ENCODE measurements around the gene BFSP1.

The BFSP1 gene

DNA sequence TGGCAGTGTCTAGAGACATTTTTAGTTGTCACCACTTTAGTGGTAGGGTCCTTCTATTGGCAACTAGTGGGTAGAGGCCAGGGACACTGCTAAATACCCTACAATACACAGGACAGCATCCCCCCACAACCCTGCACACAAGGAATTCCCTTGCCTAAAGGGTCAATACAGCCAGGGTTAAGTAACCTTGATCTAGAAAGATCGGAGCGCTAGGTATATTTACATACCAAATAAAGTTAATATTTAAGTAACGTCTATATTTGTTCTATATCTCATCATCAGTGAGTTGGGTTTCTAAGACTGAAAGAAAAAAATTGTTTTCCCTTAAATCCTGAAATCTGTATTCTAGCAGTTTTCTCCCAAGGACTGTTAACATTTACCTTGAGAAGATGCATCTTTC lies 16.1 kb downstream of the BFSP1 start:
- no peaks in the 10 kb centered on the region for H3K79me2 ChIP-seq (ENCODE audit: control insufficient read depth, insufficient read depth, low read length, poor library complexity)
- H2AFZ ChIP-seq (ENCODE audit: insufficient read depth, low read length, poor library complexity): no peak overlapping the region
- H4K8ac ChIP-seq (ENCODE audit: low read depth, low read length): no peak overlapping the region
- no peak overlapping the region for H3K9ac ChIP-seq (ENCODE audit: low read length)
- H2BK12ac ChIP-seq (ENCODE audit: low read length): no peak overlapping the region
- no peak overlapping the region for H3K4ac ChIP-seq (ENCODE audit: low read depth, low read length)
- H4K91ac ChIP-seq (ENCODE audit: low read depth, low read length): no peak overlapping the region
- no peak overlapping the region for H3K18ac ChIP-seq (ENCODE audit: low read length)
- H3K14ac ChIP-seq (ENCODE audit: low read length): no peak overlapping the region
- no peaks in the 10 kb centered on the region for H3K27me3 ChIP-seq (ENCODE audit: insufficient read depth, low read length)
- no peak overlapping the region for H2BK120ac ChIP-seq (ENCODE audit: insufficient read depth, low read length, poor library complexity)
- no peak for DNase-seq
- no peak overlapping the region for H3K4me2 ChIP-seq (ENCODE audit: low read length)
- H3K9me3 ChIP-seq (ENCODE audit: insufficient read depth, low read depth, low read length): no peaks in the 10 kb centered on the region
- H3K4me1 ChIP-seq (ENCODE audit: control insufficient read depth in 1 of 2, insufficient read depth in 2 of 2, low read length in 2 of 2): no peaks in the 10 kb centered on the region
- H2AK5ac ChIP-seq (ENCODE audit: low read length): no peak overlapping the region
- H2BK5ac ChIP-seq (ENCODE audit: low read depth, low read length, poor library complexity): no peak overlapping the region
- H3K23ac ChIP-seq (ENCODE audit: low read length): no peak overlapping the region
- no peak overlapping the region for H3K4me3 ChIP-seq (ENCODE audit: low read depth, low read length)
- peaks cover 2% of the 10 kb centered on the region for H3K79me1 ChIP-seq (ENCODE audit: low read length)
- no peak overlapping the region for H3K27ac ChIP-seq (ENCODE audit: low read depth, low read length)
- H4K12ac ChIP-seq (ENCODE audit: low read depth, low read length): no peak overlapping the region
- H3K36me3 ChIP-seq (ENCODE audit: control insufficient read depth in 1 of 2, insufficient read depth in 2 of 2, low read length in 2 of 2): no peaks in the 10 kb centered on the region
- no CpG with 5 or more reads among the region's 3 CpGs for WGBS (ENCODE audit: extremely low coverage, insufficient coverage, insufficient read length)

DNA sequence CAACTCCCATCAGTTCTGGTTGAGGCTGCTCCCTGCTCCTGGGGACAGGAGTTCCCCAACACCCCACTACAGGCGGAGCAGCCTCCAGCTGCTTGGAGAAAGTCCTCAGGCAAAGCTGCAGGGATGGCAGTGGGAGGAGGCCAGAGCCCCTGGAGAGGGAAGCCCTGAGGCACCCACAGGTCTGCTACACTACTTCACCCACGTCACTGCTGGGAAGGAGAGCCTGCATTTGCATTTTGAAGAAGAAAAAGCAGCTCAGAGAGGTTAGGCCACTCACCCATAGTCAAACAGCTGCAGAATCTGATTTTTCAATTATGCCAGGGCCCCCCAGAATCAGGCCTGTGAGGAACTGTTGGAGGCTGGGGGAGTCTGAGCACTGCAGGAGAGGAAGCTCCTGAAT lies 17.2 kb downstream of the BFSP1 start:
- H3K9me3 ChIP-seq (ENCODE audit: insufficient read depth, low read depth, low read length): no peaks in the 10 kb centered on the region
- H3K27me3 ChIP-seq (ENCODE audit: insufficient read depth, low read length): no peaks in the 10 kb centered on the region
- no peak overlapping the region for H3K23ac ChIP-seq (ENCODE audit: low read length)
- no peak overlapping the region for H2BK5ac ChIP-seq (ENCODE audit: low read depth, low read length, poor library complexity)
- no peak overlapping the region for H3K4me2 ChIP-seq (ENCODE audit: low read length)
- peak; percentile 45 to 62 for DNase-seq
- no peak overlapping the region for H2BK12ac ChIP-seq (ENCODE audit: low read length)
- WGBS (ENCODE audit: extremely low coverage, insufficient coverage, insufficient read length): no CpG with 5 or more reads among the region's 2 CpGs
- H2AK5ac ChIP-seq (ENCODE audit: low read length): no peak overlapping the region
- no peak overlapping the region for H4K91ac ChIP-seq (ENCODE audit: low read depth, low read length)
- no peak overlapping the region for H3K4ac ChIP-seq (ENCODE audit: low read depth, low read length)
- no peak overlapping the region for H4K8ac ChIP-seq (ENCODE audit: low read depth, low read length)
- H3K36me3 ChIP-seq (ENCODE audit: control insufficient read depth in 1 of 2, insufficient read depth in 2 of 2, low read length in 2 of 2): no peaks in the 10 kb centered on the region
- H3K14ac ChIP-seq (ENCODE audit: low read length): no peak overlapping the region
- no peak overlapping the region for H3K9ac ChIP-seq (ENCODE audit: low read length)
- no peaks in the 10 kb centered on the region for H3K79me2 ChIP-seq (ENCODE audit: control insufficient read depth, insufficient read depth, low read length, poor library complexity)
- H2BK120ac ChIP-seq (ENCODE audit: insufficient read depth, low read length, poor library complexity): no peak overlapping the region
- no peak overlapping the region for H2AFZ ChIP-seq (ENCODE audit: insufficient read depth, low read length, poor library complexity)
- no peak overlapping the region for H4K12ac ChIP-seq (ENCODE audit: low read depth, low read length)
- H3K79me1 ChIP-seq (ENCODE audit: low read length): peaks cover 2% of the 10 kb centered on the region
- H3K4me1 ChIP-seq (ENCODE audit: control insufficient read depth in 1 of 2, insufficient read depth in 2 of 2, low read length in 2 of 2): no peaks in the 10 kb centered on the region
- H3K18ac ChIP-seq (ENCODE audit: low read length): no peak overlapping the region
- H3K27ac ChIP-seq (ENCODE audit: low read depth, low read length): no peak overlapping the region
- H3K4me3 ChIP-seq (ENCODE audit: low read depth, low read length): no peak overlapping the region

DNA sequence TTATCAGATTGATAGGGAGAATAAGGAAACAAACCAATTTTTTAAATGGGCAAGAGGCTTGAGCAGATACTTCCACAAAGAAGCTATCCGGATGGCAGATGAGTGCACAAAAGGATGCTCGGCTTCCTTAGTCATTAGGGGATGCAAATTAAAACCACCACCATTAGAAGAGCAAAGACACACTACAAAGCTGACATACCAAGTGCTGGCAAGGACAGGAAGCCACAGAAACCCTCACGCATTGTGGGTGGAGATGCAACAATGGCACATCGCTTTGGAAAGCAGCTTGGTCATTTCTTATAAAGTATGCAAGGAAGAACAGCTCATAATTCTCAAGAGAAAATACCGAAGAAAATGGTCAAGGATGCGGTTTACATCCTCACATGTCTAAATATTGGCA lies 19.8 kb downstream of the BFSP1 start:
- no CpG with 5 or more reads among the region's 6 CpGs for WGBS (ENCODE audit: extremely low coverage, insufficient coverage, insufficient read length)

DNA sequence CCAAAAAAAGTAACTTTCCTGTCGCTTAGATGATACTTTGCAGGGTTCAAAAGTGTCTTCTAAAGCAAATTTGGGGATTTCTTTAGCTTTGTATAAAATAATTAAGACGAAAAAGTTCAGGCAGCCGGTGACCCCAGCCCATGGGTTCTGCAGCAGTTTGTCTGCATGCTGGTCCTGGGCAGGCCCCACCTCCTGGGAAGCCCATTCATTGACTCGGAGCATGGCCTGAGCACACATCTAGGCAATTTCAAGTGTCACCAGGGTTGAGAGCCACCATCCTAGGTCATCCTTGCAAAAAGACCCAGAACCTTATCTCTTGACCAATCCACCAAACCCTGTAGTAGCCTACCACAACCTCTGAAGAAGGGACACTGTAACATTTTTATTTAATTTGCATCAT lies 20.6 kb downstream of the BFSP1 start:
- peaks cover 2% of the 10 kb centered on the region for H3K79me1 ChIP-seq (ENCODE audit: low read length)
- no peak overlapping the region for H2AFZ ChIP-seq (ENCODE audit: insufficient read depth, low read length, poor library complexity)
- H3K14ac ChIP-seq (ENCODE audit: low read length): no peak overlapping the region
- no peaks in the 10 kb centered on the region for H3K9me3 ChIP-seq (ENCODE audit: insufficient read depth, low read depth, low read length)
- H2AK5ac ChIP-seq (ENCODE audit: low read length): no peak overlapping the region
- no peak overlapping the region for H3K27ac ChIP-seq (ENCODE audit: low read depth, low read length)
- no peak overlapping the region for H2BK5ac ChIP-seq (ENCODE audit: low read depth, low read length, poor library complexity)
- no peak overlapping the region for H4K8ac ChIP-seq (ENCODE audit: low read depth, low read length)
- no peaks in the 10 kb centered on the region for H3K36me3 ChIP-seq (ENCODE audit: control insufficient read depth in 1 of 2, insufficient read depth in 2 of 2, low read length in 2 of 2)
- no CpG with 5 or more reads among the region's 4 CpGs for WGBS (ENCODE audit: extremely low coverage, insufficient coverage, insufficient read length)
- H3K4me2 ChIP-seq (ENCODE audit: low read length): no peak overlapping the region
- no peak overlapping the region for H4K91ac ChIP-seq (ENCODE audit: low read depth, low read length)
- H3K23ac ChIP-seq (ENCODE audit: low read length): no peak overlapping the region
- H3K4me3 ChIP-seq (ENCODE audit: low read depth, low read length): no peak overlapping the region
- H3K79me2 ChIP-seq (ENCODE audit: control insufficient read depth, insufficient read depth, low read length, poor library complexity): no peaks in the 10 kb centered on the region
- no peak overlapping the region for H4K12ac ChIP-seq (ENCODE audit: low read depth, low read length)
- no peak overlapping the region for H2BK120ac ChIP-seq (ENCODE audit: insufficient read depth, low read length, poor library complexity)
- no peak overlapping the region for H2BK12ac ChIP-seq (ENCODE audit: low read length)
- no peak for DNase-seq
- H3K18ac ChIP-seq (ENCODE audit: low read length): no peak overlapping the region
- H3K27me3 ChIP-seq (ENCODE audit: insufficient read depth, low read length): no peaks in the 10 kb centered on the region
- no peak overlapping the region for H3K9ac ChIP-seq (ENCODE audit: low read length)
- no peak overlapping the region for H3K4ac ChIP-seq (ENCODE audit: low read depth, low read length)
- no peaks in the 10 kb centered on the region for H3K4me1 ChIP-seq (ENCODE audit: control insufficient read depth in 1 of 2, insufficient read depth in 2 of 2, low read length in 2 of 2)

More for the DNA sequence above, 19.8 kb downstream of the BFSP1 start:
- H3K27me3 ChIP-seq (ENCODE audit: insufficient read depth, low read length): no peaks in the 10 kb centered on the region
- no peak for DNase-seq
- peaks cover 2% of the 10 kb centered on the region for H3K79me1 ChIP-seq (ENCODE audit: low read length)
- H3K9ac ChIP-seq (ENCODE audit: low read length): no peak overlapping the region
- H4K8ac ChIP-seq (ENCODE audit: low read depth, low read length): no peak overlapping the region
- H2BK120ac ChIP-seq (ENCODE audit: insufficient read depth, low read length, poor library complexity): no peak overlapping the region
- no peak overlapping the region for H2BK12ac ChIP-seq (ENCODE audit: low read length)
- H2AK5ac ChIP-seq (ENCODE audit: low read length): no peak overlapping the region
- H4K12ac ChIP-seq (ENCODE audit: low read depth, low read length): no peak overlapping the region
- no peak overlapping the region for H3K4ac ChIP-seq (ENCODE audit: low read depth, low read length)
- no peak overlapping the region for H3K4me2 ChIP-seq (ENCODE audit: low read length)
- no peak overlapping the region for H3K27ac ChIP-seq (ENCODE audit: low read depth, low read length)
- no peaks in the 10 kb centered on the region for H3K36me3 ChIP-seq (ENCODE audit: control insufficient read depth in 1 of 2, insufficient read depth in 2 of 2, low read length in 2 of 2)
- H2BK5ac ChIP-seq (ENCODE audit: low read depth, low read length, poor library complexity): no peak overlapping the region
- H3K14ac ChIP-seq (ENCODE audit: low read length): no peak overlapping the region
- H3K9me3 ChIP-seq (ENCODE audit: insufficient read depth, low read depth, low read length): no peaks in the 10 kb centered on the region
- no peak overlapping the region for H4K91ac ChIP-seq (ENCODE audit: low read depth, low read length)
- H3K4me3 ChIP-seq (ENCODE audit: low read depth, low read length): no peak overlapping the region
- no peaks in the 10 kb centered on the region for H3K79me2 ChIP-seq (ENCODE audit: control insufficient read depth, insufficient read depth, low read length, poor library complexity)
- H3K18ac ChIP-seq (ENCODE audit: low read length): no peak overlapping the region
- H2AFZ ChIP-seq (ENCODE audit: insufficient read depth, low read length, poor library complexity): no peak overlapping the region
- H3K23ac ChIP-seq (ENCODE audit: low read length): no peak overlapping the region
- no peaks in the 10 kb centered on the region for H3K4me1 ChIP-seq (ENCODE audit: control insufficient read depth in 1 of 2, insufficient read depth in 2 of 2, low read length in 2 of 2)
